H1 (cell line): ENCODE measurements around the gene KRT80. TPM values are rescaled to one million over a fixed set of nuclear protein-coding genes. Genes with fewer than 3 reads are reported as not detected.

Experiments
- CTCF ChIA-PET: fragments of 300-600 bp; sonication (Branson Sonifier 250); formaldehyde crosslinking; loops from one replicate; lab custom pipeline; 2021; ENCODE audit not compliant: partially characterized antibody; lab: Charles Lee
- POLR2A ChIA-PET: fragments of 300-600 bp; sonication (Branson Sonifier 250); formaldehyde crosslinking; loops from one replicate; lab custom pipeline; 2021; ENCODE audit warnings: inconsistent platforms; ENCODE audit not compliant: partially characterized antibody; lab: Charles Lee
- DNase-seq, 2 experiments: peaks; one replicate each; pipeline versions ENCODE4 v3.0.0 to v3.0.0-alpha.2; 2010 to 2022; ENCODE audit warnings: low spot score in 2 of 2, low read depth in 1 of 2, mixed read lengths in 1 of 2
- FAIRE-seq: peaks from 2 replicates; lab custom pipeline; 2011; peaks lifted over from hg19 to GRCh38; lab: Jason Lieb, UNC
- H2AFZ ChIP-seq: 2 replicates; pipeline ENCODE4 v1.8.1; 2012; ENCODE audit warnings: low read length, inconsistent platforms
- H2AK5ac ChIP-seq: 2 replicates; pipeline ENCODE4 v1.6.1; 2013; ENCODE audit warnings: low read depth, low read length
- H2BK120ac ChIP-seq: replicated peaks from 2 replicates; pipeline ENCODE3; 2013; ENCODE audit warnings: low read depth, low read length, inconsistent platforms
- H2BK12ac ChIP-seq: 2 replicates; pipeline ENCODE4 v1.6.1; 2013; ENCODE audit warnings: low read depth, low read length
- H2BK15ac ChIP-seq: 2 replicates; pipeline ENCODE4 v1.6.1; 2013; ENCODE audit warnings: low read length
- H2BK20ac ChIP-seq: 2 replicates; pipeline ENCODE4 v1.6.1; 2013; ENCODE audit warnings: low read length
- H2BK5ac ChIP-seq: 2 replicates; pipeline ENCODE4 v1.6.1; 2013; ENCODE audit warnings: low read depth, low read length
- H3K14ac ChIP-seq: 2 replicates; pipeline ENCODE4 v1.6.1; 2013; ENCODE audit warnings: inconsistent platforms; ENCODE audit not compliant: insufficient read length
- H3K18ac ChIP-seq: 2 replicates; pipeline ENCODE4 v1.6.1; 2013; ENCODE audit warnings: low read length; ENCODE audit errors: extremely low read depth
- H3K23ac ChIP-seq: 2 replicates; pipeline ENCODE4 v1.6.1; 2013; ENCODE audit warnings: inconsistent platforms; ENCODE audit not compliant: insufficient read length
- H3K23me2 ChIP-seq: 2 replicates; pipeline ENCODE4 v1.6.1; 2013; ENCODE audit warnings: low read depth, low read length
- H3K27ac ChIP-seq: 2 replicates; pipeline ENCODE4 v1.6.1; 2011; ENCODE audit warnings: low read depth, low read length, inconsistent platforms
- H3K27me3 ChIP-seq, 4 experiments: replicated peaks in 1 of 4; 1 replicate in 1 of 4; 2 replicates in 3 of 4; pipeline versions ENCODE4 v1.6.1 to v1.8.1; 2011 to 2013; ENCODE audit warnings: low read length in 3 of 4, mild to moderate bottlenecking in 3 of 4, inconsistent platforms in 2 of 4, mixed read lengths in 2 of 4, moderate library complexity in 1 of 4; ENCODE audit not compliant: control insufficient read depth in 3 of 4, insufficient read depth in 3 of 4; ENCODE audit errors: extremely low read depth in 1 of 4
- H3K36me3 ChIP-seq, 4 experiments: 2 replicates each; pipeline versions ENCODE4 v1.6.1 to v1.8.1; 2011 to 2013; ENCODE audit warnings: mild to moderate bottlenecking in 4 of 4, low read length in 3 of 4, moderate library complexity in 2 of 4, control low read depth in 1 of 4, inconsistent platforms in 1 of 4; ENCODE audit not compliant: insufficient read depth in 4 of 4, control insufficient read depth in 2 of 4
- H3K4ac ChIP-seq: replicated peaks from 2 replicates; pipeline ENCODE3; 2013; ENCODE audit warnings: low read length, low read depth, mixed read lengths, inconsistent platforms; ENCODE audit not compliant: insufficient read length
- H3K4me1 ChIP-seq, 4 experiments: replicated peaks in 1 of 4; 1 replicate in 1 of 4; 2 replicates in 3 of 4; pipeline versions ENCODE4 v1.6.1 to v1.8.1; 2011 to 2013; ENCODE audit warnings: low read length in 3 of 4, inconsistent platforms in 2 of 4, mixed read lengths in 1 of 4; ENCODE audit not compliant: insufficient read depth in 4 of 4, control insufficient read depth in 3 of 4
- H3K4me2 ChIP-seq, 2 experiments: 2 replicates each; pipeline versions ENCODE4 v1.6.1 to v1.8.1; 2011 to 2013; ENCODE audit warnings: low read depth in 2 of 2, low read length in 2 of 2, control low read depth in 1 of 2, inconsistent platforms in 1 of 2, mild to moderate bottlenecking in 1 of 2; ENCODE audit not compliant: insufficient read depth in 1 of 2
- H3K4me3 ChIP-seq, 4 experiments: fragments of 200-600, 300-600 bp in 1 of 4; sonication (generic), shearing (Covaris generic), sonication (Bioruptor Twin) in 1 of 4; 2 replicates each; pipeline versions ENCODE4 v1.5.1 to v1.8.1; 2011 to 2016; ENCODE audit warnings: low read length in 4 of 4, low read depth in 3 of 4, control low read depth in 2 of 4, inconsistent platforms in 2 of 4, mild to moderate bottlenecking in 2 of 4, mixed read lengths in 1 of 4, moderate library complexity in 1 of 4; ENCODE audit not compliant: insufficient read depth in 2 of 4; ENCODE audit errors: extremely low read depth in 1 of 4
- H3K56ac ChIP-seq: replicated peaks from 2 replicates; pipeline ENCODE3; 2013; ENCODE audit warnings: low read depth, mild to moderate bottlenecking, mixed read lengths, low read length, inconsistent platforms; ENCODE audit not compliant: insufficient read length
- H3K79me1 ChIP-seq: 2 replicates; pipeline ENCODE4 v1.6.1; 2013; ENCODE audit warnings: low read depth, low read length, control low read depth
- H3K79me2 ChIP-seq, 2 experiments: 2 replicates each; pipeline versions ENCODE4 v1.6.1 to v1.8.1; 2012 to 2013; ENCODE audit warnings: low read length in 2 of 2, mild to moderate bottlenecking in 2 of 2, inconsistent platforms in 1 of 2; ENCODE audit not compliant: insufficient read depth in 2 of 2, control insufficient read depth in 1 of 2
- H3K9ac ChIP-seq, 4 experiments: replicated peaks in 1 of 4; 1 replicate in 1 of 4; 2 replicates in 3 of 4; pipeline versions ENCODE4 v1.6.1 to v1.8.1; 2011 to 2013; ENCODE audit warnings: low read depth in 3 of 4, low read length in 3 of 4, control low read depth in 2 of 4, mild to moderate bottlenecking in 2 of 4, moderate library complexity in 2 of 4, inconsistent platforms in 1 of 4; ENCODE audit errors: extremely low read depth in 1 of 4
- H3K9me3 ChIP-seq, 2 experiments: 2 replicates each; pipeline versions ENCODE4 v1.6.1 to v1.8.1; 2012 to 2013; ENCODE audit warnings: mild to moderate bottlenecking in 2 of 2, moderate library complexity in 2 of 2, control low read depth in 1 of 2, inconsistent platforms in 1 of 2, low read depth in 1 of 2, low read length in 1 of 2, mixed read lengths in 1 of 2; ENCODE audit not compliant: insufficient read depth in 2 of 2
- H4K20me1 ChIP-seq, 2 experiments: replicated peaks in 1 of 2; 2 replicates each; pipeline versions ENCODE3 to v1.8.1; 2011 to 2013; ENCODE audit warnings: inconsistent platforms in 2 of 2, low read length in 2 of 2, mild to moderate bottlenecking in 1 of 2; ENCODE audit not compliant: insufficient read depth in 2 of 2, control insufficient read depth in 1 of 2
- H4K5ac ChIP-seq: 2 replicates; pipeline ENCODE4 v1.6.1; 2013; ENCODE audit warnings: low read length, low read depth, mixed read lengths, inconsistent platforms; ENCODE audit not compliant: insufficient read length
- H4K8ac ChIP-seq: 2 replicates; pipeline ENCODE4 v1.8.0; 2013; ENCODE audit warnings: mild to moderate bottlenecking, moderate library complexity, low read length, inconsistent platforms; ENCODE audit not compliant: insufficient read depth; ENCODE audit errors: extremely low read depth
- H4K91ac ChIP-seq: replicated peaks from 2 replicates; pipeline ENCODE3; 2013; ENCODE audit warnings: low read length, mixed read lengths, inconsistent platforms; ENCODE audit not compliant: insufficient read length
- BACH1 ChIP-seq: IDR thresholded peaks from 2 replicates; pipeline ENCODE4 v1.6.1; 2012; ENCODE audit warnings: low read length, improper control_type of control experiment
- EZH2 ChIP-seq: fragments of 200-600 bp; sonication (generic); IDR thresholded peaks from 2 replicates; pipeline ENCODE4 v1.7.1; 2012; ENCODE audit warnings: low read depth, mild to moderate bottlenecking, moderate library complexity, low read length, inconsistent platforms; ENCODE audit not compliant: severe bottlenecking
- MAFK ChIP-seq: IDR thresholded peaks from 2 replicates; pipeline ENCODE4 v1.6.1; 2012; ENCODE audit warnings: low read depth, mild to moderate bottlenecking, improper control_type of control experiment, low read length
- TAF7 ChIP-seq: optimal IDR thresholded peaks from 2 replicates; pipeline ENCODE3; 2011; ENCODE audit warnings: low read depth, mild to moderate bottlenecking, inconsistent platforms, low read length, moderate library complexity, borderline replicate concordance
- WGBS, 2 experiments: shearing (Covaris generic) in 1 of 2; methylation state at CpG; one replicate each; pipeline versions ENCODE4 v1.1.6 to v1.1.7; 2013 to 2015; ENCODE audit warnings: low lambda C conversion rate in 2 of 2, mixed read lengths in 2 of 2, inconsistent platforms in 1 of 2, low coverage in 1 of 2, missing lambda C conversion rate in 1 of 2; ENCODE audit not compliant: insufficient replicate concordance in 2 of 2, insufficient coverage in 1 of 2, insufficient read length in 1 of 2; ENCODE audit errors: extremely low coverage in 1 of 2, missing lambda C conversion rate in 1 of 2; 5-methylcytosine and 5-hydroxymethylcytosine counted together
- polyA plus RNA-seq, 7 experiments: library from polyadenylated mRNA; depleted of rRNA in 3 of 7; stranded (reverse) in 5 of 7; unstranded in 2 of 7; fragments of >200 nt in 5 of 7; fragments of 200-250 nt in 2 of 7; gene quantifications; 1 replicate in 5 of 7; 2 replicates in 1 of 7; 4 replicates in 1 of 7; pipeline versions ENCODE4 v1.2.1 to v1.2.3, GENCODE V29; 2011 to 2013; ENCODE audit warnings: missing spikeins in 2 of 7, mixed read lengths in 2 of 7
- total RNA-seq: library from RNA; stranded (reverse); fragmentation: NEBNext Ultra II Directional; extraction: Animal tissue kit (Norgen Biotek cat#: 25700); gene quantifications from 2 replicates; pipeline ENCODE4 v1.2.1, GENCODE V29; 2021

KRT80 gene
- total and polyA plus RNA-seq, 2 of the 8 experiments (the other 6 are each of a cell fraction or from before 2014, with no cell fraction given), result 0.05 TPM; not detected in 1

DNA sequence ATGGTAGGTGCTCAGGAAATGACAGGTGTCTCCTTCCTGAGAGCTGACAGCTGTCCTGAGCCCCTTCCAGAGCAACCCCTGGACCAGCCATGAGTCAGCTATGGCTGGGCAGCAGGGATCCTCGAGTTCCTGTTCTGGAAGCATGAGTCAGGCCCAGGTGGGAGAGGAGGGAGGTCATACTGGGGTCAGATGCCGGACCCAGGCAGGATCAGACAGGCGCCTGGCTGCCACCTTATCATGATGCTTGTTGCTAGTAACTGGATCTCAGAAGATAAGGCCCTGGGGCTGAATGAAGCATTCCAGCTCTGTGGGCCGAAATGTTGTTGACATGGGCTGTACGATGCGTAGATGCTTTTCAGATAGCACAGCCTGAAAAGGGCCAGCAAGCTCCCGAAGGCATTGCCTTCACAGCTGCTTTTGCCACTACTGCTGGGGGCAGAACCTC is 23.8 kb upstream of the KRT80 start:
- Histone ChIP-seq H3K79me1 (no peaks in the 10 kb centered on the region), H2BK20ac (no peak overlapping the region), H4K8ac (no peak overlapping the region), H3K9me3 (no peaks in the 10 kb centered on the region), H3K4me3 (no peak overlapping the region), H3K27me3 (no peaks in the 10 kb centered on the region), H3K14ac (no peak overlapping the region), H3K79me2 (no peaks in the 10 kb centered on the region), H2AK5ac (no peak overlapping the region), H2BK12ac (no peak overlapping the region), H4K5ac (no peak overlapping the region), H3K4me1 (peaks cover 0 to 4% (median under 1%) of the 10 kb centered on the region in 4 experiments; a peak in 4 of 7 replicates), H3K4ac (no peak overlapping the region), H4K20me1 (peaks cover 0 to 3% of the 10 kb centered on the region in 2 experiments), H2BK5ac (no peak overlapping the region), H3K23ac (no peak overlapping the region), H2BK15ac (no peak overlapping the region), H3K36me3 (no peaks in the 10 kb centered on the region), H2AFZ (no peak overlapping the region), H3K27ac (no peak overlapping the region), H3K9ac (no peak overlapping the region), H2BK120ac (no peak overlapping the region), H4K91ac (no peak overlapping the region), H3K4me2 (no peak overlapping the region), H3K56ac (no peak overlapping the region), H3K18ac (no peak overlapping the region), H3K23me2 (no peaks in the 10 kb centered on the region)
- ChIA-PET CTCF (interaction anchor here (0.6 to 13.2 kb wide), 21 partner anchors 9 to 664 kb away, joined by 3 to 146 read pairs (median 7); partner anchors contain the start of genes KRT7 and KRT86), POLR2A (no interaction called here)
- DNase-seq, result no peak
- WGBS, 2 experiments, result 86% methylated on average over 7 of the region's 7 CpGs; no CpG with 5 or more reads in 1 of the 2 experiments
- FAIRE-seq, result no peak
- TF ChIP-seq TAF7 (no peak), MAFK (peak; percentile 48; the same call in 1 of the 2 replicates), EZH2 (no peak), BACH1 (peak; percentile 86)
